Measurements from ENCODE around the gene FCSK.
"Not testable (repeated sequence)": the region's sequence is repeated elsewhere in the genome, so short reads cannot be mapped to it uniquely, and the experiment has no call there.

FCSK gene

DNA sequence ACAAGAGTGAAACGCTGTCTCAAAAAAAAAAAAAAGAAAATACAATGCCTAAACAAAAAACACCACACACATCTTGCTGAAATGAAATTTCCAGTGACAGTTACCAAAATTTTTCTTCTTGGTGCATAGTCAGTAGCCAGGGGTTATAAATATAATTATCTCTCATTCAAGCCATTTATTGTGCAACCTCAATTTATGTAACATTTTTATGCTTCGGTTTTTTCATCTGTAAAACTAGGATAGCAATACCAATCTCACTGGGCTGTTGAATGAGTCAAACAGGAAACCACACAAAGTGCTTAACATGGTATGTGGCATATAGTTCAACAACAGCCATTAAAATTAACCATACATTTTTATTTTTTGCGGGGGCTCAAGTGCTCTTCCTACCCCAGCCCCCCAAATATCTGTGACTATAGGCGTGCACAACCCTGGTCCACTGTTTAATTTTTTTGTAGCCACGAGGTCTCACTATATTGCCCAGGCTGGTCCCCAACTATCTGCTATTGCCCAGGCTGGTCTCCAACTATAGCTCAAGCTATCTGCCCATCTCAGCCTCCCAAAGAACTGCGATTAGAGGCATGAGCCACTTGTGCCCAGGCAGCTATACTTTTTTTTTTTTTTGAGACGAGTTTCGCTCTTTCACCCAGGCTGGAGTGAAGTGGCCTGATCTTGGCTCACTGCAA, 66.4 kb downstream of the FCSK start:
- DNase-seq (ENCODE audit: low read depth in 1 of 2, low spot score in 1 of 2) = no peak
- in situ Hi-C loops (cut with HindIII; ENCODE audit: low pct_unique_long_range_greater_than_20kb, low sequenced_read_pairs) = no loop called here
- TF ChIP-seq JUND (IDR thresholded peaks at IDR 0.05; ENCODE audit: low read depth) = no peak

DNA sequence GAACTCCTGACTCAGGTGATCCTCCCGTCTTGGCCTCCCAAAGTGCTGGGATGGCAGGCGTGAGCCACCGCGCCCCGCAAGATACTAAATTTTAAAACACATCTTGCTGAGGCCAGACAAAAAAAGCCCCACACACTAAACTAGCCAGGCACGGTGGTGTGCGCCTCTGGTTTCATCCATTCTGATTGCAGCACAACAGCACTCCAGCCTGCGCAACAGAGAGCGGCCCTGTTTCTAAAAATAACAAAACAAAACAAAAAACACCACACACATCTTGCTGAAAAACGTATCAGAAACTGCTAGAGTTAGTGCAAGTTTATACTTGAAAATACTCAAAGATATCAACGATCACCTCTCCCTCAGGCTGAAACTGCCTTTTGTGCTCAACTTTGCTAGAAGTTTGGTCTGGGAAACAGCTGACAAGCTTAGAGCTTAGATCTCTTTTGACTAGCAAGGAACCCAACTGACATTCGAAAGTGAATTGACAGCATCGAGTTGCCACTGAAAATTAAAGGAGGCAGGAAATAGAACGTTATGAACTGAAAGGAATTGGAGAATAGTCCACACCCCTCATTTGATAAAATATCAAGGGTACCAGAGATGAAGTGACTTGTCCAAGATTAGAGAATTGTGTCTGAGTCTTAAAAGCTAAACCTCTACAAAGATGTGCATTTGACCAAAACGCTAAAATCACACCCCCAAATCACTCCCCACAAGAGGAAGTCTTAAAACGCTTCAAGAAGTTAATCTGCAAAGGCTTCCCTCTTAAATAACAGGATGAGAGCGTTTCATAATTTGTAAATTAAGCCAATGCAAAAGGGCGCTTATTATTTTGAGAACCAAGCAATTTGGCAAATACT, 68.1 kb downstream of the FCSK start:
- no peak for TF ChIP-seq JUND (IDR thresholded peaks at IDR 0.05; ENCODE audit: low read depth)
- DNase-seq (ENCODE audit: low read depth in 1 of 2, low spot score in 1 of 2) = no peak
- in situ Hi-C loops (cut with HindIII; ENCODE audit: low pct_unique_long_range_greater_than_20kb, low sequenced_read_pairs) = no loop called here

DNA sequence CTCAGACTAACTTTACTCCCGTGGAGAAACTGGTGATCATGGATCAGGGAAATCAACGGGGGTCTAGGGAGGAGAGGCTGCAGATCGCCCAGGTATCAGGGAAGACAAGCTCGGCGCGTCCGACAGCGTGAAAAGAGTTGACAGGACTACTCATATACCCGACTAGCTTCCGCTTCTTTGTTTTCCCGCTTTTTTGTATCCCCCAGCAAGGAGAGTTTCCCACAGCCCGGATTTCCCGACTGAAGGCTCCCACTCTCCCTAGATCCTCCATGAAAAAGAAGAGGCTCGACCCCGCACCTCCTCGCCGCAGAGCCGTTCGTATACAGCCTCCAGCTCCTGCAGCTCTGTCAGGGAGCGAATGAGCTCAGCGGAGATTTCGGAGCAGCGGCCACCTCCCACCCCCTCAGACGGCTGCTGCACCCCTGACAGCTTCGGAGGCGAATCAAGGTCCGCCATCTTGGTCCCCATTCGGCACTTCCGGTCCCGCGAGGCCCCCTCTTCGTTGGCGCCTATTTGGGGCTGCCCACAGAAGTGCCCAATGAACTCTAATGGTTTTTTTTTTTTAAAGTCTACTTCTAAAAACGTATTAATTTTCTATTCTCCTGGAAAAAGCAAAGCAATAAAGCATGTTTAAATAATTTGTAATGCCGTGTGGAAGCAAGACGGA, 68.8 kb downstream of the FCSK start, which contains the start of gene COG4:
Gene COG4 (minus strand): TSS at position 479 of the 667 bp plus-strand sequence. CDS start 11 bp downstream, at position 468.
- peak; percentile 67 to 90 for DNase-seq (ENCODE audit: low read depth in 1 of 2, low spot score in 1 of 2)
- TF ChIP-seq JUND (IDR thresholded peaks at IDR 0.05; ENCODE audit: low read depth) = no peak
- in situ Hi-C loops (cut with HindIII; ENCODE audit: low pct_unique_long_range_greater_than_20kb, low sequenced_read_pairs) = no loop called here

DNA sequence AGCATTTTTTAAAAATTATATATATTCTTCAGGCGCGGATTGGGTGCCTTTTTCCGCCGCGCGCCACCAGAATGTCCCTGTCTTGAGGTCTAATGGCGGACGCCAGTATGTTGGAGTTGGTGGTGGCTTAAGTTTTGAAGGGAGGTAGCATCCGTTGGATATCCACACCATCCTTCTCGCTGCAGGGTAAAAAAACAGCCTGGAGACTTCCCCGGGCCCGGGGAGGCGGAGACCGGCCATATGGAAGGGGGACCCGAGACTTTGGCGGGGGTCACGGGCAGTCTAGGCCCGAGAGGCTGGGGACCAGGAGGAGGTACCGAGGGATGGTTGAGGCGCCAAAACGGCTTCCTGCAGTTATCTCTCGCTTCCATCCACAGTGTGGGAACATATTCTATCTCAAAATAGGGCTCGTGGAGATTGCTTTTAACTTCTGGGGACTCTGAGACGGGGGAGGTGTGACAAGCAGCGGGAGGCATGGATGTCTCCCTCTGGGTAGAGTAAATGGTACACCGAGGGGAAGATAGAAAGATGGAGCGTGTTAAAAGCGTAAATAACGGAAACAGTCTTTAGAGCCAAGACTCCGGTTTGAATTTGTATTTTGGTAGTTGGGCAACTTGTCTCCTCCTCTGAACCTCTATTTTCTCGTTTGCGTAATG, 69.5 kb downstream of the FCSK start, which contains the start of gene SF3B3:
Gene SF3B3 (plus strand): TSS at position 74 of the 656 bp plus-strand sequence. CDS start 2,841 bp downstream, outside the sequence.
- no peak for TF ChIP-seq JUND (IDR thresholded peaks at IDR 0.05; ENCODE audit: low read depth)
- in situ Hi-C loops (cut with HindIII; ENCODE audit: low pct_unique_long_range_greater_than_20kb, low sequenced_read_pairs) = no loop called here
- peak in 1 of 2 experiments; percentile 37 for DNase-seq (ENCODE audit: low read depth in 1 of 2, low spot score in 1 of 2)

DNA sequence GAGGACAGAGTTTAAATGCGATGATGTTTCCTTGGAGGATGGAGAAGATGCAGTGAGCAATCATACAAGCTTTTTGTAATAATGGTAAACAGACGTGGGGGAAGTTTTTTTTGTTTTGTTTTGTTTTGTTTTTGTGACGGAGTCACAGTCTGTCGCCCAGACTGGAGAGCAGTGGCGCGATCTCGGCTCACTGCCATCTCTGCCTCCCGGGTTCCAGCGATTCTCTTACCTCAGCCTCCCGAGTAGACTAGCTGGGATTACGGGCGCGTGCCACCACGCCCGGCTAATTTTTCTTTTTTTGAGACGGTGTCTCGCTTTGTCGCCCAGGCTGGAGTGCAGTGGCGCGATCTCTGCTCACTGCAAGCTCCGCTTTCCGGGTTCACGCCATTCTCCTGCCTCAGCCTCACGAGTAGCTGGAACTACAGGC, 70.0 kb downstream of the FCSK start:
- in situ Hi-C loops (cut with HindIII; ENCODE audit: low pct_unique_long_range_greater_than_20kb, low sequenced_read_pairs); DNase-seq (ENCODE audit: low read depth in 1 of 2, low spot score in 1 of 2): not testable (repeated sequence)

DNA sequence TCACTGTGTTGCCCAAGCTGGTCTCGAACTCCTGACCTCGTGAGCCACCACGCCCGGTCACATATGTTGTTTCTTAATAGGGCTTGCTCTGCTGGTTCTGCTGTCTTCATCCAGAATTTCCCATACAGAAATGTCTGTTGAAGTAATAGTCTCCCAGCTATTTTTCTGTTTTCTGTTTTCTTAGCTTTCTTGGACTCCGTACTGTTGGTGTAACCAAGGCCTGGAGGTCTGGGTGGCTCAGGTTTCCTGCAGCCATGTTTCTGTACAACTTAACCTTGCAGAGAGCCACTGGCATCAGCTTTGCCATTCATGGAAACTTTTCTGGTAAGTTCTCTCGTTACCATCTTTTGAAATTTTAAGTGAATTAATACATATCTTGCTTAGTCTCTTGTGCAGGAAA, 72.0 kb downstream of the FCSK start:
- no peak for TF ChIP-seq JUND (IDR thresholded peaks at IDR 0.05; ENCODE audit: low read depth)
- no peak for DNase-seq (ENCODE audit: low read depth in 1 of 2, low spot score in 1 of 2)
- in situ Hi-C loops (cut with HindIII; ENCODE audit: low pct_unique_long_range_greater_than_20kb, low sequenced_read_pairs) = no loop called here

DNA sequence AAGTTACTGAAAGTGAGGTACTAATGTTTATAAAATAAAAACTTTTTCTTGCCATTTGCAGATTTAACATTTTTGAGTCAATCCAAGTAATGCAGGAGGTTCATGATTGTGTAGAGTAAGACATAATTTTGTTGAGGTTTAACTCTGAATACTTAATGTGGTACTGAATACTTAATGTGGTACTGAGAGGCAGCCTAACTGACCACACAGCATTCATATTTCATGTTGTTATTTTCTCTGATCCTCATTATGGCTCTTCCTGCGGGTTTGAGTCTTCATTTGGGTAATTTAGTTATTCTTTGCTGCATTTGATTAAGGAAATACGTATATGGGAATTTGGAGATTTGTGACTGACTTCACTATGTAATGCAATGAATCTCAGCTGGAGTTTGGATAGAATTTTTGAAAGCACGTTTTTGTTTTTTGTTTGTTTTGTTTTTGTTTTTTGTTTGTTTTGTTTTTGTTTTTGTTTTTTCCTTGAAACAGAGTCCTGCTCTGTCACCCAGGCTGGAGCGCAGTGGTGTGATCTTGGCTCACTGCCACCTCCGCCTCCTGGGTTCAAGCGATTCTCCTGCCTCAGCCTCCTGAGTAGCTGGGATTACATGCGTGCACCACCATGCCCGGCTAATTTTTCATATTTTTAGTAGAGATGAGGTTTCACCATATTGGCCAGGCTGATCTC, 73.1 kb downstream of the FCSK start:
- in situ Hi-C loops (cut with HindIII; ENCODE audit: low pct_unique_long_range_greater_than_20kb, low sequenced_read_pairs) = no loop called here
- DNase-seq (ENCODE audit: low read depth in 1 of 2, low spot score in 1 of 2) = no peak
- TF ChIP-seq JUND (IDR thresholded peaks at IDR 0.05; ENCODE audit: low read depth) = no peak

DNA sequence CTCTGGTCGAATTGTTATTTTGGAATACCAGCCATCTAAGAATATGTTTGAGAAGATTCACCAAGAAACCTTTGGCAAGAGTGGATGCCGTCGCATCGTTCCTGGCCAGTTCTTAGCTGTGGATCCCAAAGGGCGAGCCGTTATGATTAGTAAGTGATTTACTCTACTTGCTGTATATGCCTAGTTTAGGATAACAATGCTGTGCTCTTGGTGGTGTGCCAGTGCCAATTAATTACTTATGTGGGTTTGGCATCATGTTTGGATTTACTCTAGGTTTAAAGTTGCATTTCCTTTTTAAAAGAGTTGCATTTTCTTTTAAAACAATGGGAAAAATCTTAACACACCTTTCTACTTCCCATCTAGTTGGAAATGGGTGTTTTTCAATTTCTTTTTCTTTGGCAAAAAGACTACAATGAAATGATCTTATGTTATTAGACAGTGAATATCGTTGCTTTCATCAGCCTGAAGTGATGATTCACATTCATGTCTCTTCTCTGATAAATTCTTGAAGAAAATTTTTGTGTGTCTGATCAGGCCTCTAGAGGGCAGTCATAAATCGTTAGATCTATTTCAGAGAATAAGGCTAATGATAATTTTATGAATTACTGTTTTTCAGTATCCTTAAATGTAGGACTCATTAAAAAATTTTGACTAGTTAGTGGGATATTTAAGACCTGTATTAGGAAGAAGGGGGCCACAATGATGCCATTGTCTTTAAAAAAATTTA, 74.8 kb downstream of the FCSK start:
- TF ChIP-seq JUND (IDR thresholded peaks at IDR 0.05; ENCODE audit: low read depth) = no peak
- DNase-seq (ENCODE audit: low read depth in 1 of 2, low spot score in 1 of 2) = peak in 1 of 2 experiments; percentile 41
- in situ Hi-C loops (cut with HindIII; ENCODE audit: low pct_unique_long_range_greater_than_20kb, low sequenced_read_pairs) = no loop called here
